NCI-H524 (cell line): Measurements from ENCODE around the gene GDPD4.

Source experiments
- DNase-seq, 2 experiments: peaks; one replicate each; lab custom pipeline; 2025; lab: John Stamatoyannopoulos, UW

GDPD4 gene

GRCh38 chr11:77204754-77205466 is 96.6 kb downstream of the GDPD4 start:
- no peak for DNase-seq

GRCh38 chr11:77203901-77204753 is 97.4 kb downstream of the GDPD4 start:
- no peak for DNase-seq

DNA sequence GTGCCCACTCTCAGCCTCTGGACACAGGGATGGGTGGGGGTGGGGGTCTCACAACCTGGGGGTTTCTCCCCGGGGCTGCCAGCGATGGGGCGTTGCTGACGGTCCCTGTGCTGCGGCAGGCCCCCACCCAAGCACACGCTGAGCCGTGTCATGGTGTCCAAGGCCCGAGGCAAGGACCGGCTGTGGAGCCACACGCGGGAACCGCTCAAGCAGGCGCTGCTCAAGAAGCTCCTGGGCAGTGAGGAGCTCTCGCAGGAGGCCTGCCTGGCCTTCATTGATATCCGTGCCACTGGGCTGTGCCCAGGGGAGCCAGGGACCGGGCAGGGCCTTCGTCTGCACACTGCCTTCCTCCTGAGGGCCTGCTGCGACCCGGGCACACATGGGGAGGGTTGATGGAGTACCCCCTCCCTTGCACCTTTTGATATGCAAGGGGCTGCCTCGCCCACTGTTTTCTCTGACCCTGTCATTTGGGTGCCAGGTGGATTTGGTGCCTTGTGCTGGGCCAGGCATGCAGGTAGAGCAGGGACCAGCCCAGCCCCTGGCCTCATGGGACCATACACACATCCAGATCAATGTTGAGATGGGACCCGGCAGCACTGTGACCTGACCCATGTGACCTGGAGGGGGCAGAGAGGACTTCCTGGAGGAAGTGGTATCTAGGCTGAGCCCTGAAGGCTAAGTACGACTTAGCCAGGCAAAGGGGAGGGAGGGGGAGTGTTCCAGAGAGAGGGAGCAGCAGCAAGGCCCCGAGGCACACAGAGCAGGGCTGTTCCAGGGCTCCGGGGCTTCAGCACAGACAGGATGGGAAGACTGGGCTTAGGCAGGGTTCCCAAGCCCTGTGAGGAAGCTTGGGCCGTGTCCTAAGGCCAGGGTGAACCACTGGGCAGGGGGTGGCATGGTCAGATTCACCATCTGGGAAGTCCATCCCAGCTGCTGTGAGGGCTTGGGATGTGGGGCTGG is 98.3 kb downstream of the GDPD4 start:
- no peak for DNase-seq

- DNase-seq, result no peak
Measured at GRCh38 chr11:77201991-77202841, 99.3 kb downstream of the GDPD4 start.

DNA sequence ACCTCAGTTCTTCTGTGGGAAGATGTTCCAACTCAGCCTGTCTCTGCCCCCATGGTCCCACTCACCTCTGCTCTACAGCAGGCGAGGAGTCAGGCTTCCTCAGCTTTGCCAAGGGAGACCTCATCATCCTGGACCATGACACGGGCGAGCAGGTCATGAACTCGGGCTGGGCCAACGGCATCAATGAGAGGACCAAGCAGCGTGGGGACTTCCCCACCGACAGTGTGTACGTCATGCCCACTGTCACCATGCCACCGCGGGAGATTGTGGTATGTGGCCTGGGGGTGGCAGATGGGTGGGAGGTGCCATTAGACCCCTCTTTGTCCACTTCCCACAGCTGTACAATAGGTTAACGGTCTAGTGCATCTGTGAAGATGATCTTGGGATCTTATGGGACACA is 100.1 kb downstream of the GDPD4 start:
- DNase-seq, result no peak

DNA sequence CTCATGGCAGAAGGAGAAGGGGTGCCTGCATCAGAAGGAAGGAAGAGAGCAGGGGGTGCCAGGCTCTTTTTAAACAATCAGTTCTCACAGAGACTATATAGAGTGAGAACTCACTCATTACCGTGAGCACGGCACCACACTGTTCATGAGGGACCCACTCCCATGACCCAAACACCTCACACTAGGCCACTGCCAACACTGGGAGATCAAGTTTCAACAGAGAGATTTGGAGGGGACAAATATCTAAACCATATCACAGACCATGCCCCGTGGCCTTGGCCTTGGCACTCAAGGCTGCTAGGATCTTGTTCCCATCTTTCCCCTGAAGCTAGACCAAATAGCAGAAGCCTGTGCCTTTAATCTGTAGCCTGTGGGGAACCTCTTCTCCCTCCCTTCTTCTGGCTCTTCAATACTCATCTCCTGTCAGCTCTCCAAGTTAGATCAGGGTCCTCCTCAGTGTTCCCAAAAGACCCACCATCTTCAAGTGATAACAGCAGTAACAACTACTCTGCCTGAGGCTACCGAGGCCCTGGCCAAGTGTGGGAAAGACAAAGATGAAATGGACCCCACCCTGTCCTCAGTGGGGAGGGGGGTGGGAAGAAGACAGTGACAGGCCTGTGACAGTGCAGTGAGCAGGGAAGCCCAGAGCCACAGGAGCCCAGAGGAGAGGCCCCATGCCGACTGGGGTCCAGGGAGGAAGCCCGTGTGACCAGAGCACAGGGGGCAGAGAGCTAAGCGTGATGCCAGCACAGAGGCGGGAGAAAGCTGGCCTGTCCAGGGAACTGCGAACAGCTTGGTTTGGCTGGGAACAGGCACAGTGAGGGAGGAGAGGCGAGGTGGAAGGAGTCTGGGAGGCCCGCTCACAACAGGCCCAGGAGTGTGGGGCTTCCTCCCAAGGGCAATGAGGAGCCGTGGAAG is 100.9 kb downstream of the GDPD4 start:
- DNase-seq, result no peak

DNA sequence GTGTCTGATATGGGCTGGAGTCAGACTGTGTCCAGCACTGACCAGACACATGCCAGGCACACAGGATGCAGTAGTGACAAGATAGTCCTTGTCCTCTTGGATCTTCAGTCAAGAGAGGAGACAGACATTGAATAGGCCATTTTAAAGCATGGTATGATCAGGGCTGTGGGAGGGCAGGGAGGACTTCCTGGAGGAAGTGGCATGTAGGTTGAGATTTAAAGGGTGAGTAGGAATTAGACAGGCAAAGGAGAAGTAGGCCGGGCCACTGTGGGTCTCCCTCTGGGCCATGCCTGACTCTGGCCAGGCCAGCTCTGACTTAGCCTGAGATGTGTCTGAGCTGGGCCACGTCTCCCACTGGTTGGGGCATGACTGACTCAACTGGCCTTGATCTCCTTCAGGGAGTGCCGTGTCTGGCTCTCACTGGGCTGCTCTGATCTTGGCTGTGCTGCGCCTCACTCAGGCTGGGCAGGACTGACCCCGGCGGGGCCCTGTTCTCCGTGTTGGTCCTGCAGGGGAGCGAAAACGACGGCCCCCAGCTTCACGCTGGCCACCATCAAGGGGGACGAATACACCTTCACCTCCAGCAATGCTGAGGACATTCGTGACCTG is 102.2 kb downstream of the GDPD4 start:
- no peak for DNase-seq

DNA sequence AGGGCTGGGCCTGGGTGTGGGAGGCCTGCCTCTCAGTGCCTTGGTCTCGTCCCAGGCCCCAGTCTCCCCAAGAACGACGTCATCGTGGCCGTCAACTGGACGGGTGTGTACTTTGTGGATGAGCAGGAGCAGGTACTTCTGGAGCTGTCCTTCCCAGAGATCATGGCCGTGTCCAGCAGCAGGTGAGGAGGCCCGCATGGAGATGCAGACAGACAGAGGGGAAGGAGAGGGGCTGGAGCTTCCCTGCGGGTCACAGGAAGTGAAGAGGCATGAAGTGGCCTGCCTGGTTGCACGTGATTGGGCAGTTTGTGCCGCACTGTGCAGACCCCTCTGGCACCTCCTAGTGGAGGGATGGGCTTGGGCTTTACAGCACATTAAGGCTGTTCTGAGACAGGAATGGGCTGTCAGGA is 103.0 kb downstream of the GDPD4 start:
- peak in 1 of 2 experiments; percentile 32 for DNase-seq

DNA sequence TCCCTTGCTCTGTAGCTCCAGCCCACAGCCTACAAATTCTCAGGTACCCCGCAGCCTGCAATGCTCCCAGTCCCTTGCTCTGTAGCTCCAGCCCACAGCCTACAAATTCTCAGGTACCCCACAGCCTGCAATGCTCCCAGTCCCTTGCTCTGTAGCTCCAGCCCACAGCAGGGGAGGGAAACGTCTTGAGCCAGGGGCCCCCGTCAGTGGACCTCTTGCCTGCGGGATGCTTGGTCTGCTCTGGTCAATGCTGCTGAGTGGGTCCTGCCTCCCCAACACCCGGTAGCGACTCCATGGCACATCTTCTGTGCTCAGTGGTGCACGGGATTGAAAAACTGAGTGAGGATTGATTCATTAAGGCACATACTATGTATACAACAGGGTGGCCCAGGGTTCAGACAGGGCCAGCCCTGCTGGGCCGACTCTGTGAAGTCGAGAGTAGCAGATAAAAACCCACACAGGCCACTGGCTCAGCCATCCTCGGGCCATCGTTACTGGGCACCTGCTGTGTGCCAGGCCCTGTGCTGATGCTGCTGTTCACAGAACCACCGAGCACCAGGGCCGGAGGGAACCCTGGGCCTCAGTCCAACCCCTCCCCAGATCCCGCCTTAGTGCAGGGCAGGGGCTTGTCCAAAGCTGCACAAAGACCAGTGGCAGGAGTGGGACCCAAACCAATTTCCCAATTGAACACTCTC is 103.7 kb downstream of the GDPD4 start:
- DNase-seq, result no peak

DNA sequence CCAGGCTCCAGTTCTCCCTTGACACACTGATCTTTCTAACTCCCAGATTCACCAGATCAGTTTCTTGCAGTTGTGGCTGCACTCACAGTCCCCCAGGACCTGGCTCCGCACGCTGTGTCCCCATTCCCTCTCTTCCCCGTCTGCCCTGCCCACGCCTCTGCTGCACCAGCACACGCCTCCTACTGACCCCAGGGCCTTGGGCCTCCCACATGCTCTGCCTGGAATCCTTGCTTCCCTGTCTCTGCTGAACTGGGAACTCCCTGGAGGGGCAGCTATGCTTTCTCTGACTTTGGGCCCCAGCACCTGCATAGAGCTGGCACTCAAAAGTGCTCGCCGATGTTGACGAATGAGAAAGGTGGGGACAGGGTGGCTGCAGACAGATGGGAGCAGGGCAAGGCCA is 104.5 kb downstream of the GDPD4 start:
- no peak for DNase-seq

DNA sequence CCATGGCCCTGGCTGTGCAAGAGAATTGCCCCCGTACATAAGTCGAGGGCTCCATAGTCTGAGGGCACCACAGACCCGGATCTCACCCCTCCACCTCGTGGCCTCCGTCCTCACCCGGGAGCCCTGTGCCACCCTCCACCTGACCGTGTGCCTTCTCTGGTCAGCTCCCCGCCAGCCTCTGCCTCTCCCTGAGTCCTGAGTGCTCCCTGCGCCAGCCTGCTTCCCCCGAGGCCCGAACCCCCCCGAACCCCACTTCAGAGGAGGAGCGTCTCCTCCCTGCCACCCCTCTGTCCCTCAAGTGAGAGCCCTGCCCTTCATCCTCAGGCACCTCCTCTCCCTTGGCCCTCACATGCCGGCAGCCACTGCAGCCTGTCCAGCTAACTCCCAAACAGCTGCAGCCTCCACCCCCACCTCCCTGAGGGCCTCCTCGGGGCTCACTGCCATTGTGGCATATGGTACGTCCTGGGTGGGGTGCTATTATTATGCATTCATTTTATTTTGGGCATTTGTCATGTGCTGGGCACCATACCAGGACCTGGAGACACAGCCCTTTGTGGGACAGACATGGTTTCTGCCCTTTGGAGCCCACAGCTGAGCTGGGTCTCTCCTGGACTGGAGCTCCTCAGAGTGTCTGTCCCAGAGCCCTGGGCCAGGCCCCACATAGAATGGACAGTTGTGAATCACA is 106.3 kb downstream of the GDPD4 start:
- DNase-seq, result peak; percentile 26 to 83

DNA sequence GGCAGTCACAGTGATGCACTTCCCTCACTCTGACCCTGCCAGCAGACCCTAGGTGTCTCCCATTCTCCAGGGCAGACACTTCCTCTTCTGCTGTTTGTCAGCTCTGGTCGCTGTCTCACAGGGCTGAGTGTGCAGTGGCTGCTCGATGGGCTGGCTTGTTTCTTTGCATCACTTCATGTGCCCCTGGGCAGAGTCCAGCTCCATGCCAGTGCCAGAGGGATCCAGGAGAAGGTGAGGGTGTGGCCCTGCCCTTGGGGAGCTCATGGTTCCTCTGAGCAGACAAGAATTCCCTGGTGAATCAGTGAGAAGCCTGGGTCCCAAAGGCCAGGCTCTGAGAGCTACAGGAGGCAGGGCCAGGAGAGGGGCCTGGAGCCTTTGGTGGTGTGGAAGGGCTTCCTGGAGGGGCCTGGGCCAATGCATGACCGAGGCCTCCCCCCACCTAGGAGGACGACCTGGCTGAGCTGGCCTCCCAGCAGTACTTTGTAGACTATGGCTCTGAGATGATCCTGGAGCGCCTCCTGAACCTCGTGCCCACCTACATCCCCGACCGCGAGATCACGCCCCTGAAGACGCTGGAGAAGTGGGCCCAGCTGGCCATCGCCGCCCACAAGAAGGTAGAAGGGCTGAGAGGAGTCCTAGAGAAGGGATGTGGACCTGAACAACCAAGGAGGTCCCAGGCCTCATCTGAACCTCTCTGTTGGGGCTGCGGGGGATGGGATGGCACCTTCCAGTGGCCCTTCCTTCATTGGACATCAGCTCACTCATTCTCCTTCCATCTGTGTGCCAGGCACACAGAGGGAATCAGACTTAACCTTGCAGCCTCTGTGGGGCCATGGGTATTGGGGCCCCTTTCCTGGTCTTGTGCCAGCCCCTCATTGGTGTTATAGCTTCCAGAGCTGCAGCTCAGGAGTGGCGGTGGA is 107.3 kb downstream of the GDPD4 start:
- DNase-seq, result no peak

- no peak for DNase-seq
Measured at GRCh38 chr11:77193167-77193566, 108.3 kb downstream of the GDPD4 start.

DNA sequence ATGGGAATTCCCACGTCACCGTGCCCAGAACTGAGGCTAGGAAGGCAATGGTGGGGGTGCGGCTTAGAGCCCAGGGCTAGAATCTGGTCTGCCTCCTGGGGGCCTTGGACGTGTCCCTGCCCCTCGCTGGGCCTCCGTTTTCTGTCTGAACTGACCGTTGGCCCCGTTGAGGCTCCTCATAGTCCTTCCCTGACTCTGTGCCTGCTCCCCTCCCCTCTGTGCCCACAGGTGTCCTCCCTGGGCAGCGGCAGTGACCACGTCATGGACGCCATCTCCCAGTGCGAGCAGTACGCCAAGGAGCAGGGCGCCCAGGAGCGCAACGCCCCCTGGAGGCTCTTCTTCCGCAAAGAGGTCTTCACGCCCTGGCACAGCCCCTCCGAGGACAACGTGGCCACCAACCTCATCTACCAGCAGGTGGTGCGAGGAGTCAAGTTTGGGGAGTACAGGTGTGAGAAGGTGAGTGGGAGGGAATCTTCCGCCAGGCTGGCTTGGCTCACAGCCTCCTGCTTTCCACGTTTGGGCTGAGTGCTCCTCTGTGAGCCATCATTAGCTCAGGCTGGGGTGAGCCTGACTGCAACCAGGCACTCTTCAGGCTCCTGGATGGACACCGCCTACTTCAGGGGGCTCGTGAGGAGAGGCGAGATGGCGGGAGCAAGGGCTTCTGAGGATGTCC is 109.5 kb downstream of the GDPD4 start:
- peak in 1 of 2 experiments; percentile 31 for DNase-seq

GRCh38 chr11:77191429-77191822 is 110.1 kb downstream of the GDPD4 start:
- no peak for DNase-seq

- no peak for DNase-seq
Measured at GRCh38 chr11:77190331-77191075, 111.0 kb downstream of the GDPD4 start.
